GM21619 (cell line): Measurements from ENCODE around the gene FXR2.
"Not testable (repeated sequence)": the region's sequence is repeated elsewhere in the genome, so short reads cannot be mapped to it uniquely, and the experiment has no call there.

Source experiments
- ATAC-seq: cut with Tn5 transposase; IDR thresholded peaks from one replicate; pipeline ENCODE4 v1.9.1; 2021; ENCODE audit not compliant: unreplicated experiment

Gene FXR2

GRCh38 chr17:7629939-7630571 lies 15.4 kb upstream of the FXR2 start, which contains the start of gene SHBG:
SHBG (plus strand) TSS chr17:7630135; CDS start chr17:7630173, 38 bp downstream.
- ATAC-seq = no peak

DNA sequence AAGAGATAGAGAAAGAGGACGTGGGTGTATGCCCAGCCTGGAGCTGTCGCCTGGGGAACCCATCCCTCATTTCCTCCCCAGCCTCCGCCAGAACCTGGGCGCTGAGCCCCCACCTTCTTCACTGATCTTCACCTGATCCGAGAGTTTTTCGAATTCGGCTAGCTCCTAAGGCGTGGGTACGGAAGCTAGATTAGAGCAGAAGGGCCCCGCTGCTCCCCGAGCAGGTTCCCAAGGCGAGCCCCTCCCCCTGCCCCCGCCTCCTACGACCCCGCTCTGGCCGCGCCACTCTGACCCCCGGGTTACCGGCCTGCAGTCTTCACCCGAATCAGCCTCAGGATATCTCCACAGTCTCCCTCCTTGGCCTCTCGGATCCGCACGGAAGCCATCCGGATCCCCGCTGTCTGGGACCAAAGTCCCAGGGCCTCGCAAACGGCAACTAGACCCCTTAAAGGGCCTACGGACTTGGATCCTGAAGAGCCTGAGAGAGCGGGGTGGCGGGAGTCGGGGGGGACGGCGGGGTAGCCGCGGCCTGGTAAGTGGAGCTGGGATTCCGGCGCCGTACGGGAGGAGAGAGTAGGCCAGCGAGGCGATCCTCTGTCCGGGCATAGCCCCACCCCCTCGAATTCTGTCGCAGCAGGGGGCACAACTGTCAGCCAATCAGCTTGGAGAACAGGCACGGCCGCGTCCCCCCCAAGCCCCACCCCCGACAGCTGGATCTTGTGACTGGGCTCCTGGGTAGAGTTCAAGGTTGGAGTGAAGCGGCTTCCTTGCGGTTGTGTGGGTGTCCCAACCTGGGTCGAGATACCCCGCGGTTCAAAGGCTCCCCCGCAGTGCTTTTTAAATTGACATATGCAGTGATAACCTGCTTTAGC lies 12.8 kb upstream of the FXR2 start, which contains the start of gene SAT2:
Gene SAT2 (minus strand): TSS at position 572 of the 872 bp plus-strand sequence. CDS start 186 bp downstream, at position 386.
- peak; percentile 89 for ATAC-seq

GRCh38 chr17:7626956-7627249 lies 12.2 kb upstream of the FXR2 start:
- no peak for ATAC-seq

- ATAC-seq = no peak
Measured at GRCh38 chr17:7626307-7626706, 11.6 kb upstream of the FXR2 start.

GRCh38 chr17:7625749-7626148 lies 11.1 kb upstream of the FXR2 start:
- not testable (repeated sequence) for ATAC-seq

DNA sequence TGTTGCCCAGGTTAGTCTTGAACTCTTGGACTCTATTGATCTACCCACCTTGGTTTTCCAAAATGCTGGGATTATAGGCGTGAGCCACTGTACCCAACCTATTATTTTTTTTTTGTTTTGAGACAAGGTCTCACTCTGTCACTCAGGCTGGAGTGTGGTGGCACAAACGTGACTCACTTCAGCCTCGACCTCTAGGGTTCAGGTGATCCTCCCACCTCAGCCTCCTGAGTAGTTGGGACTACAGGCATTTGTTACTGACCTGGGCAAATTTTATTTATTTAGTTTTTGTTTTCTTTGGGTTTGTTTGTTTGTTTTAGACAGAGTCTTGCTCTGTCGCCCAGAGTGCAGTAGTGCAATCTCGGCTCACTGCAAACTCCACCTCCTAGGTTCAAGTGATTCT lies 9.0 kb upstream of the FXR2 start:
- ATAC-seq = no peak

DNA sequence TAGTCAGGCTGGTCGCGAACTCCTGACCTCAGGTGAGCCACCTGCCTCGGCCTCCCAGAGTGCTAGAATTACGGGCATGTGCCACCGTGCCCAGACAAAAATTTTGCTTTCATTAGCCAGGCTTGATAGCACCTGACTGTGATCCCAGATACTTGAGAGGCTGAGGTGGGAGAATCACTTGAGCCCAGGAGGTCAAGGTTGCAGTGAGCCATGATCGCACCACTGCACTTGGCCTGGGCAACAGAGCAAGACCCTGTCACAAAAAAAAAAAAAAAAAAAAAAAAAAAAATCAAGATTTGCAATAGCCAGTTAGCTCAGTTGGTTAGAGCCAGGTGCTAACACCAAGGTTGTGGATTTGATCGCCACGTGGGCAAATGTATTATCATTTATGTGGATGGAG lies 6.1 kb upstream of the FXR2 start:
- ATAC-seq = no peak

- ATAC-seq = no peak
Measured at GRCh38 chr17:7618608-7619007, 3.9 kb upstream of the FXR2 start.

DNA sequence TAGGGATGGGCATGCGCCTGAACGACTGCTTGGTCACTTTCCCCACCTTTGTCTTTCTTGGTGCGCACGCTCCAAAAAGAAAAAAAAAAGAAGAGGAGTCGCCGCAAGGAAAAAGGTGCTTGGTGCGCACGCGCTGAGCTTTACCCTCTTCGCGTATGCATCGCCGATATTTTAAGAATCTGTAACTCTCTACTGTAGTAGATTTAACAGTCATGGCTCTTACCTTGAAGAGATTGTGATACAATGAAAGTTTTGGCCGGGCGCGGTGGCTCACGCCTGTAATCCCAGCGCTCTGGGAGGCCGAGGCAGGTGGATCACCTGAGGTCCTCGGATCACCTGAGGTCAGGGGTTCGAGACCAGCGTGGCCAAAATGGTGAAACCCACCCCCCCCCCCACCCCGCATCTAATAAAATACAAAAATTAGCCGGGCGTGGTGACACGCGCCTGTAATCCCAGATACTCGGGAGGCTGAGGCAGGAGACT lies 609 bp upstream of the FXR2 start:
- no peak for ATAC-seq

DNA sequence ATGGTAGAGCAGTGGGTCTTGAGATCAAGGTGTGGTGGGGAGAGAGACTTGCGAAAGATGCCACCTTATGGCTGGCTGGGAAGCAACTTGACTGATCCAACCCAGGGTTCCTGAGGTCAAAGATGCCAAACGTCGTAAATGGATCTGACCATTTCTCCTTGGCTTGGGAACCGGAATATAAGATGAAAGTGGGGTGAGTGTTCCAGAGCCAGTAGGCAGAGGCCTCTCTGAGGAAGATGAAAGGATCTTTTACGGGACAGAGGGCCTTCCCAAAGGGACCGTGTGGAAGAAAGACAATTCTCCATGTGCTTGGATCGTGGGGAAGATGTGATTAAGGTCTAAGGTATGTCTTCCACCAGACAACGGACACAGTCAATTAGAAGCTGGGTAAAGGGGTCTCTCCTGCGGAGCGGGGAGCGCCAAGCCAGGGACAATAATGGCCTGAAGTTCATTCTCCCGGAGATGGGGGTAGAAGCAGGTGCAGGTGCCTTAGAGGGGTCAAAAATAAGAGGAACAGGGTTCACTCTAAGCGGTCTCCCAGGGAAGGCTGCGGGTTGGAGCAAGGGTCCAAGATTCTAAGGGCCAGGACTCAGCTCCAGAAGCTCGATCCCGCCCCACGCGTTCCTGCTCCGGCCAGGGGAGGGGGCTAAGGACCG lies 800 bp downstream of the FXR2 start:
- no peak for ATAC-seq

DNA sequence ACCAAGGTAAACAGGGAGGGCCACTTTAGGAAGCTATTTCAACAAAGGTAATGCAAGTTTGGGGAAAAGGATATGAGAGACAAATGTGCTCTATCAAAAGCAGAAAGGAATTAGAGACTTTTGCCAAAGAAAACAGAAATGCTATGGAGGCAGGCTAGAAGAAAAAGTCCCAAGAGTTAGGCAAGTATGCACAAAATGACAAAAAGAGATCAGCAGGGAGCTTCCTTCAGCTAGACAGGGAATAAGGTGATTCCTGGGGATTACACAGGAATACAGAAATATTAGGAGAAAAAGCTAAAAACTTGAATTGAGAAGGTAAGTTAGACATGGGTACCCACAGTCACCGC lies 2.4 kb downstream of the FXR2 start:
- no peak for ATAC-seq

GRCh38 chr17:7611635-7612293 lies 2.9 kb downstream of the FXR2 start:
- ATAC-seq = no peak

DNA sequence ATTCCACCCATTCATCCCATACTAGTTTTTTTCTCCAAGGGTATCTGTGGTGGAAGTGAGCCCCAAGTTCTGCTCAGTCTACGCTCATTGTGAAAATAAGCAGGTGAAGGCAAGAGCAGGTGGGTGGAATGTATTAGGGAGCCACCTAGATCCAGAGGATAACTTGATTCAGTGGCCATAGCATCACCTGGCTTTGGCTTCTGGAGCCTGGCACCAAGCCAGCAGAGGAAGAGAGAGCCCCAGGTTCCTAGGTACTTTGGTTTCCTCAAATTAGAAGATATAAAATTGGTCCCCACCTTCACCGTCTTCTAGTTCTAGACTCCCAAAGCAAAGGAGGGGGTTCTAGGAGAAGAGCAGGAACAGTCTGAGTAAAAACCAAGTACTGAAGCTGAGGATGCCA lies 4.1 kb downstream of the FXR2 start:
- ATAC-seq = no peak

DNA sequence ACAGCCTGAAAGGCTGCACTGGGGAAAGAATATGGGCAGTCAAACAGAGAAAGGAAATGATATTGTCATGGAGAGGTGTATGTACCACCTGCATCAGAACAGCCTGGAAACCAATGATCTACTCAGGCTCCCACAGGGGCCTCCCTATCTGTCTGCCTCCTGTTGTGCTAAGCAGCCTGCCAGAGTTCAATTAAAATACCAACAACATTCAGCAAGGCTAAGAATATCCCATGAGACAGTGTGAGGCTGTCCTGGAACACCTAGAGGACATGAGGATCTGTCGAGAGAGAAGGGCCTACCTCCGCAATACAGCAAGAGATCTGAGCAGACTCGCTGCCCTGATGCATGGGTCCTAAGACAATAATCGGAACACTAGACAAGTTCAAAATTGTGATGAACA lies 8.4 kb downstream of the FXR2 start:
- no peak for ATAC-seq

GRCh38 chr17:7597561-7597960 lies 17.1 kb downstream of the FXR2 start:
- ATAC-seq = not testable (repeated sequence)

- no peak for ATAC-seq
Measured at GRCh38 chr17:7593296-7593695, 21.4 kb downstream of the FXR2 start.

DNA sequence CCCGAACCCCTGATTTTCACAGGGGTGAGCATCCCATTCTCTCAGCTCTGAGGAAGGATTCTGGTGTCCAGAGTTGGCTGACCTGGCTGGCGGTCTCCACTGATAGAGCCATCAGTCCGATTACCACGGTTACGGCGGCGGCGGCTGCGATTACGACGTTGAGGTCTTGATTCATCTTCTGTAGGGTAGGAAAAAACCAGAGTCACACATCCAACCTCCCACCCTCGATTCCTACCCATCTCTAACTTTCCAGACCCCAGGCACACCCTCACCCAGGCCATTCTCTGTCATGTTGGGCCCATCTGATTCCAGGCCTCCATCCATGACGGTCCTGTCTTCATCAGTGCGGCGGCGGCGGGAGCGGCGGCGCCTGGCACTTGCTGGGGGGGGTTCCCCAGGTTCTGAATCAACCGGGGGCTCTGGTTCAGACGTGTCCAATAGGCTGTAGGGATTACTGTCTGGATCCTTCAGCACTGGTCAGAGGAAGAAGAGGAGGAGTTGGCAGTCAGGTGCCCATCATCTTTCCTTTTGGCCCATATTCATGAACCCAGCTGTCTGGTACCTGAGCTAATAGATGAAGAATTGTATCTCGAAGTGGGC lies 22.2 kb downstream of the FXR2 start:
- ATAC-seq = no peak

DNA sequence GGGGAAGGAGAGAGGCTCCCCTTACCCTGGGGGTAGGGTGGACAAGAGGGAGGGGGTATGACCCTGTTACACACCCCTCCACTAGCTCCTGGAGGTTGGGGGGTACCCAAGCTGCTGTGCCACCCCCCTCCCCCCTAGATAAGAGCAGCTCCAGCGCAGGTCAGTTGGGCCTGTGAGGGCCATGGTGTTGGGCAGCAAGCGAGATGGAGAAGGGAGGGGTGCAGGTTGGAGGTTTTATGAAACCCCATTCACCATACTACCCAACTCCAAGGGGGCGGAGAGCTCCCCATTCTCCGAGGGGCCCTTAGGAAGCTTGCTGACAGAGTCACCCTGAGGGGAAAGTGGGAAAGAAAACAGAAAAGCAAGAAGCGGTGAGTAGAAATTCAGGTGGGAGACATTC lies 23.1 kb downstream of the FXR2 start:
- no peak for ATAC-seq

DNA sequence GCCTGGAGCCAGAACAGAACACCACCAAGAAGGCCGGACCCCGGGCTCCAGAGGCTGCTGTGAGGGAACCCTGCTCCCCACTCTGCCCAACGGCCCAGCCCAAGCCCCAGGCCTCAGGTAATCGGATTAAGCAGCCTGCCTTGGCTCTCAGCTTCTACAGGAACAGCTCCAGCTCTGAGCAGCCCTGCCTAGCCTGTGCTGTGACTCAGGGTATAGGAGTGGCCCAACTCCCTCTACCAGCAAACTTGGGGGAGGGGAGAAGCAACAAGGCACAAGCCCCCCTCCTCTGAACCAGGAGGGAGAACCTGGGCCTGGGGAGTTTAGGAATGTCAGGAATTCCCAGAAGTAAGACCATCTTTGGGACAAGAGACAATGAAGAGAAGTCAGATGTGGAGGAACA lies 24.0 kb downstream of the FXR2 start:
- ATAC-seq = no peak

DNA sequence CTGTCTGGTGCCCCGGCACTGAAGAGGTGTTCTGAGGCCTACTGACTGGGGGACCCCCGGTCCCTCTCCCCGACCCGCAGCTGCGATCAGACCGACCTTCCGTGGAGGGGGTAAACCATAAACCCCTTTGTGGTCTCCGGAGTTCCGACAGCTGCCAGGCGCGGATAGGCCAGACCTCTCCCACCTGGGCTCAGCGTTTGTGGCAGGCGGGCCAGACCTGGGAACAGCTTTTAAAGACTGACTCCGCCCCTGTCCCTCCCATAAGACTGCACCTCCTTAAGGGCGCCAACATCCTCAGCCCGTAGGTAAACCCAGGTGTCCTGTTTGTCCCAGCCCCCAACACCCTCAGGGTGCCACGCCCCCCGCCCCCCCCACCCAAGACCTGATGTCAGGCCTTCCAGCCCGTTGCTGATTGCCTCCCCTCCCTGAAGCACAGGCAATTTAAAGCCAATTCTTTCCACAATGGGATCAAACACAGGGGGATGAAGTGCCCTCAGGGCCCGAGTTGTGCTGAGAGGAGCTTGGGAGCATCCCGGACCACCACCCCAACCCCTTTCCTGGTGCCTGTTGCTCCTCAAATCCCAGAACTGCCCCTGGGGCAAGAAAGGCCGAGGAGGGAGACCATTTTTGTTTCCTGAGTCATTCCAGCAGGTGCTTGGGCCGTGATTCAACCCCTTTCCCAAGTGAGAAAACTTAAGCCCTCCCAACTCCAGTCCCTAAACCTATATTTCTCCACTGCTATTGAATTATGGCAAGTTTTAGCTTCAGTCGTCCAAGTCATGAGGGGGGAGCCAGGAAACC lies 24.6 kb downstream of the FXR2 start, which contains the start of gene SOX15:
Gene SOX15 (minus strand): TSS at position 204 of the 801 bp plus-strand sequence. CDS start 418 bp downstream, outside the sequence.
- no peak for ATAC-seq
